ENCODE results near the gene VEPH1. TPM values are rescaled to one million over a fixed set of nuclear protein-coding genes. Genes with fewer than 3 reads are reported as not detected.

Gene VEPH1
- total RNA-seq, 1 experiment from 2014 or later: 7.7 TPM

- no peaks in the 10 kb centered on the region for H3K9me3 Mint-ChIP-seq
- H3K27ac ChIP-seq (ENCODE audit: insufficient read length, low read depth, low read length): no peak overlapping the region
Measured at GRCh38 chr3:157317895-157318294, 185.3 kb downstream of the VEPH1 start.

More at GRCh38 chr3:157317895-157318294, 185.3 kb downstream of the VEPH1 start:
- Histone ChIP-seq H2BK12ac (ENCODE audit: insufficient read length, low read depth, low read length) (no peak overlapping the region), H2BK5ac (ENCODE audit: insufficient read length, low read length) (no peak overlapping the region), H3K4ac (ENCODE audit: low read depth, low read length) (no peak overlapping the region), H2AFZ (ENCODE audit: low read length) (no peak overlapping the region), H3K79me1 (ENCODE audit: insufficient read depth, low read depth, low read length, poor library complexity, severe bottlenecking) (no peaks in the 10 kb centered on the region), H4K91ac (ENCODE audit: insufficient read length, low read depth, low read length) (no peak overlapping the region), H3K4me2 (ENCODE audit: insufficient read depth, insufficient read length, low read length) (no peak overlapping the region), H4K5ac (ENCODE audit: insufficient read length, low read depth, low read length) (no peak overlapping the region), H3K9ac (ENCODE audit: extremely low read depth, insufficient read length, low read length) (no peak overlapping the region), H2BK20ac (ENCODE audit: low read depth, low read length, poor library complexity, severe bottlenecking) (no peak overlapping the region), H3K4me1 (ENCODE audit: insufficient read depth, low read length) (no peaks in the 10 kb centered on the region), H3K56ac (ENCODE audit: insufficient read length, low read depth, low read length) (no peak overlapping the region), H3K14ac (ENCODE audit: insufficient read depth, low read length) (no peak overlapping the region), H3K9me3 (ENCODE audit: control insufficient read depth, low read depth, low read length) (no peaks in the 10 kb centered on the region), H2BK15ac (ENCODE audit: low read depth, low read length) (no peak overlapping the region), H3T11ph (ENCODE audit: low read length) (no peak overlapping the region), H2AK5ac (ENCODE audit: insufficient read length, low read length) (no peak overlapping the region), H3K27me3 (ENCODE audit: insufficient read depth, low read length) (no peaks in the 10 kb centered on the region), H3K23ac (ENCODE audit: insufficient read length, low read depth, low read length) (no peak overlapping the region), H4K8ac (replicated peaks; ENCODE audit: insufficient read length, low read depth, low read length) (no peak overlapping the region), H4K20me1 (ENCODE audit: control insufficient read depth, insufficient read depth, insufficient read length) (no peaks in the 10 kb centered on the region), H2BK120ac (ENCODE audit: low read depth, low read length, poor library complexity, severe bottlenecking) (no peak overlapping the region), H3K23me2 (ENCODE audit: insufficient read length, low read depth, low read length, poor library complexity, severe bottlenecking) (no peaks in the 10 kb centered on the region), H3K79me2 (ENCODE audit: insufficient read depth, low read length) (no peaks in the 10 kb centered on the region), H3K18ac (ENCODE audit: insufficient read length, low read depth, low read length) (no peak overlapping the region)
- Mint-ChIP-seq H3K27ac (no peak overlapping the region), H3K4me1 (peaks cover 5 to 9% of the 10 kb centered on the region in 2 experiments), H3K27me3 (ENCODE audit: low read depth) (no peaks in the 10 kb centered on the region), H3K36me3 (ENCODE audit: insufficient read depth in 1 of 3, low read depth in 3 of 3) (no peaks in the 10 kb centered on the region), H3K4me3 (no peak overlapping the region)
- WGBS (ENCODE audit: extremely low coverage, insufficient read length, low lambda C conversion rate): no CpG with 5 or more reads among the region's 1 CpG
- no peak for TF ChIP-seq CTCF (conservative IDR thresholded peaks at IDR 0.05)
- no peak for DNase-seq
